DMS53 treated with DMSO at 0.1 percent for 48 hours (cell line): ENCODE measurements around the gene LRTM1.

Source experiments
- DNase-seq: peaks from one replicate; lab custom pipeline; 2025; ENCODE audit not compliant: unreplicated experiment; lab: John Stamatoyannopoulos, UW

Gene LRTM1

DNA sequence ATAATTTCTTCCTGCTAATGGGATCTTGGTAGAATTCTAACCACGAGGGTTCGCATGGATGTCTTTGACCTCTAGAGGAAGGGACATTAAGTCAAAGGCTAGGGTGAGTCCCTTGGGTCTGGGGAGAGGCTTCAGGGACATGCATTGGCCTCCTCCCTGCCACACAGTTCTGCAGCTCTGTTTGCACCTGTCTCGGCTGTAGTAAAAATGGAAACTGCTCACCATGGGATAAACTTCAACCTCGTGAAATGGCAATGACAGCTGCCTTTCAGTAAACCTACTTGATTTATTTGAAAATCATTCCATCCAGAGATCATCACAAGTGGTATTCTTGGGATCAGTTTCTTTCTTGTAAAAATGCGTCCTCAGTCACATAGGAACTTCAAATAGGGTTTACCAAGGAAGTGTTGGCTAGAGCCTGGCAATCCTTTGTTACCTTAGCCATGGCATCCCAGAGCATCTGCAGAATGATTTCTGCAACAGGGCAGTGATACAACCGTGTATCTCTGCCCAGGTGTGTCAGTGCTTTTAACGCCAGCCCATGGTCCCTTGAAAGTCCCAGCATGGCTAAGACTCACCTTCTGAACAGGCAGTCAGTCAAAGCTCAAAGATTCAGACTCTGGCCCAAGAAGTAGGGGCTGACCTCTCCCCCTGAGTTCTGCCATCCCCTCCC, 14.0 kb upstream of the LRTM1 start:
- no peak for DNase-seq

DNA sequence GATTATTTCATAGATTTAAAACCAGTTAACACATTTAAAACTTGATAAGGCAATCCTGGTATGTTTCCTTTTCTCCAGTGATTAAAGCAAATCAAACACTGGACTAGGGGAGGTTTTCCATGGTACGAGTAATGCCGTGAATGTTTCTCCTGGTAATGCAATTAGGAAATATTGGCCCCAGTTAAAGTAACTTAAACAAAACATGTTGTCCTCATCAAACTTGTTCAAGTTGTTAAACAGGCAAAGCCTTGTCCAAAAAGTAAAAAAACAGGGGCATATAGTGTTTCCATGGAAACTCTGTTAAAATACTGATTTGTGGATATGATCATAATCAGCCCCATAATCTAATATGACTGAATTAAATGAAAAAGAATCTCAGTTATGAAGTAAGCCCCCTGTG, 13.1 kb upstream of the LRTM1 start:
- no peak for DNase-seq

DNA sequence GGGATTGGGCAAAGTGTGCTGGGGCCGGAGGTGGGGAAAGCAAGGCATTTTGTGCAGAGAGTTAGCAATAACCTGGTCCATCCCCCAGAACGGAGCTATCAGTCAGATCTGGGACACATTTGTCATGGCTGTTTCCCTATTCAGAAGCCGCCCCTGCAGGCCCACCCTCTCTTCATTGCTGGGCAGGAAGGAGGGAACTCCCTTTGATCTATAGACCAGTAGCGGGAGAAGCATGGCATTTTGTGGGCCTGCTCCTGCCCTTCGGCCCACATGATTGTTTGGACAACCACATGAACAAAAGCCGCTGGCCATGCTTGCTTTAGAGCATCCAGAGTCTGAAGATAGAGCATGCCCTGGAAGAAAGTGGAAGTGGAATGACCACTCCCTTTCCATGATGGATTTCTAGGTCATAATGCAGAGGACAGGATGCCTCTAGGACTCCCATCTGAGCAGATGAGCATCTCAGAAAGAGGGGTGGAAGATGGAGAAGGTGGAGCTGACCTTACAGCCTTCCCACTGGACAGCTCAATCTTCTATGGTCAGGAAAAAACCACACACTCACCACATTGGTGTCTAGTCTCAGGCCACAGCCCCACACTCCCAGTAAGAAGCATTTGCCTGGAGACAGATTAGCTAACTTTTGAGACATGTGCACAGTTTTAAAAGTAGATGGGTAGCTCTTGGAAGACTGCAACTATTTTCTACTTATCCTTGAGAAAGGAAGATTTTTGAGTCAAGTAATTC, 11.9 kb upstream of the LRTM1 start:
- DNase-seq: no peak

DNA sequence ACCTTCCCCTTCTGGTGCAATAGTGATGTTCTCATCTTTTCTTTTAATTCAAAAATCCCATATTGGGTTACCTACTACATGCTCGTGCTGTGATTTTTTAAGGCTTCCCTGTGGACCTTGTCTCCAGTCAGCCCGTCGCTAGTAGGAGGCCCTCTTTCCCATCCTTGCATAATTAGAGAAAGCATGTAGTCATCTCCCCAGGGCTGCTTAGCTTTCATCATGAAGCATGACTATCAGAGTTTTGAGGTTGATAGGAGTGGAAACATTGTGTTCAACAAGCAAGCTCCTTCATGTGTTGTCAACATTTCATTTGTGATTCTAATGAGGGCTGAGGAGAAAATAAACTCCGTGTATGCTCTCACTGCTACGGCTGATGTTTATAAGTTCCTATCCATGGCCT, 8.7 kb upstream of the LRTM1 start:
- no peak for DNase-seq

GRCh38 chr3:54935869-54936268, 8.0 kb upstream of the LRTM1 start:
- no peak for DNase-seq

DNA sequence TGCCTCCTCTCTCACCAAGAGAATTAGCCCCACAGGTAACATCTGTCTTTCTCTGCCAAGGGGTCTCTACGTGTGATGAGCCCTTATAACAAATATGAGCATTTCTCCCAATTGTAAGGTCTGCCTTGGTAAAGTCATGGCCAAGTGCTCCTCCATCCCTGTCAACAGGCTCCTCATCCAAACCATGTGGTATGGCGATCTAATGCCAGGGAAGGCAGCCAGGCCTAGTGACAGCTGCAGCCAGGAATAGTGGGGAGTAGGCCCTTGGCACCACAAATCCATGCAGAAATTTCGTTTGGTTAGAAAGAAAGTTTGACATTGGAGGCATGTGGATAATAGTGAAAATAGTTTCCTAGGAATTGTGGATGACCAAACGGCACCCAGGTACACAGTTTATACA, 4.7 kb upstream of the LRTM1 start:
- DNase-seq: no peak

DNA sequence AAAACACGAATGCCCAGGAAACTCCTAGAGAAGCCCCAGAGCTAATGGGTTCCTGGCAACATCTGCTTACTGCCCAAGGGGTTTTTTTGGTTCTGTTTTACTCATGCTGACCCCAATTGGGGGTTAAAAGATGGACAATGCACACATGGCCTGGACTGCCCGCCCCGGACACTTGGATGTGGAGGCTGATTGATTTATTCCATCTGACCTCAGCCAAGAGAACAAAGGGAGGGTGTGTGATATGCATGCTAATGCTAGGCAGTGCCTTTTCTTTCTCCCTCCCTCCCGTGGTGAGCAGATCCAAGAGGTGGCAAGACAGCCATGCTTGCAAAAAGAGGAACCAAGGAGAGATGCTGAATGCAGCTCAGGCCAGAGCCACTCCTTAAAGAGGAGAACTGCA, 3.3 kb upstream of the LRTM1 start:
- no peak for DNase-seq

- DNase-seq: no peak
Observed at GRCh38 chr3:54918516-54918915, 9.3 kb downstream of the LRTM1 start.

- DNase-seq: no peak
Observed at GRCh38 chr3:54917862-54918261, 10.0 kb downstream of the LRTM1 start.

DNA sequence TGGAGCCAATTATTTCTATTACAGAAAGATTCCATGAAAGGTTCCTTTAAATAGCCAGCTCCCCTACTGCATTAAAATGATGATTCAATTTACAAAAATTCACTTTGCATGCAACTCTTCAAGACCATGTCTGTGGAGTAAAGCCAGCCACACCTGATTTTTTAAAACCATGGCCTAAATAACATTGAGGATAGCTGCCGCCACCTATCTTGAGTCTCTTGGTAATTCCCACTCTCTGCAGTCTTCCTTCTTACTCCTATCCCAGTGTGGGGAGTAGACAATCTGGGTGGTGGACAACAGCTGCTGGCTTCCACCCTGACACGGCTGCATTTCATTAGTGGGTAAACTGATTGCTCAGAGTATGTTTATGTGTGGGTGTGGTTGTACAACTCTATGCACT, 10.7 kb downstream of the LRTM1 start:
- no peak for DNase-seq

GRCh38 chr3:54916732-54917131, 11.1 kb downstream of the LRTM1 start:
- no peak for DNase-seq

GRCh38 chr3:54915976-54916375, 11.9 kb downstream of the LRTM1 start:
- no peak for DNase-seq

DNA sequence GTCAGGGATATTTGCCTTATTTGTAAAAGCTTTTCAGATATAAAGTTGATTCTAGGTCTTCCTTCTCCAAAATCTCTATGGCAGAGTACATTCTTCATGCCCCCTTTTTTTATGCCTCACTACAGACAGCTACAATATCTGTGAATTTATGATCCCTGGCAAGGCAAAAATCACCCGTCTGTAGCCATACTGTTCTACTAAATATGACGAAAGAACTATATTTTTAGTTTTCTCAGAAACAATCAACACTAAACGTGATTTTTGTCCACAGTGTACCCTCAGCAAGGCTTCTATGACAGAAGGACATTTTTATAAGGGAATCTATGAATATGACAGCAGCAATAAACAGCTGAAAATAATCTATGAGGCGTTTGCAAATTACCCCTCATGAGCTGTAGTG, 12.7 kb downstream of the LRTM1 start:
- no peak for DNase-seq

- DNase-seq: no peak
Observed at GRCh38 chr3:54914180-54914579, 13.7 kb downstream of the LRTM1 start.

GRCh38 chr3:54909191-54909590, 18.7 kb downstream of the LRTM1 start:
- DNase-seq: no peak

DNA sequence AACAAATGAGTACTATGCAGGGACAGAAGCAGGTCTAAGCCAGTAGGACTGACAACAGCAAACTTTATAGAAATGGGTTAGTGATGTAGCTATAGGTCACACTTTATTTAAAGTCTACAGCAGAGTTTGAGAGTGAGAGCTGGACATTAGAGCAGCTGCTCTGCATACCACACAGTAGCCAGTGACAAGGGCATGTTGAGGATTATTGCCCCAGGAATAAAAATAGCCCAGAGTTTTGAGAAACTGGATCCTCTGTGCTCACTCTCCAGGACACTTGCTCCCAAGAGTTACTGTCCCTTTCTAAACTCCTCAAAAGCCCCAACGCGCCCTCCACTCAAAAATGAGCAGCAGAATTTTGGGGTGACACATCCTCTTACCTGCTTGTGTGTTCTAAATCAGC, 21.1 kb downstream of the LRTM1 start:
- DNase-seq: no peak

DNA sequence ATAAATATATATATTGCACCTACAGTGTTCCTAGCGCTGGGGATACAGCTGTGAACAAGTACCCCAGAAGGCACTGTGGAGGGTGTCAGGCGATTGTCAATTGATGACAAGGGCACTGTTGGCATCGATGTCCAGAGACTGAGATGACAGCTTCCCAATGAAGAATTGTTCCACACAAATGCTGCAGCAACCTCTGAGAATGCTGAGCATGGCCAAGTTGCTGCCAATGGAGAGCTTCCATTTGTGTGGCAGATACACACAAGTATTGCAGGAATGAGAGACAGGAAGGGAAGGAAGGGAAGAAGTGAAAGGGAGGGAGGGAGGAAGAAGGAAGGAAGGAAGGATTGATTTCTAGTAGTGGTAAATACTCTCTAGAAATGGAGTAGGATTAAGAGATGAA, 21.9 kb downstream of the LRTM1 start:
- no peak for DNase-seq

GRCh38 chr3:54905261-54905888, 22.5 kb downstream of the LRTM1 start:
- no peak for DNase-seq

- DNase-seq: no peak
Observed at GRCh38 chr3:54901906-54902685, 25.8 kb downstream of the LRTM1 start.

DNA sequence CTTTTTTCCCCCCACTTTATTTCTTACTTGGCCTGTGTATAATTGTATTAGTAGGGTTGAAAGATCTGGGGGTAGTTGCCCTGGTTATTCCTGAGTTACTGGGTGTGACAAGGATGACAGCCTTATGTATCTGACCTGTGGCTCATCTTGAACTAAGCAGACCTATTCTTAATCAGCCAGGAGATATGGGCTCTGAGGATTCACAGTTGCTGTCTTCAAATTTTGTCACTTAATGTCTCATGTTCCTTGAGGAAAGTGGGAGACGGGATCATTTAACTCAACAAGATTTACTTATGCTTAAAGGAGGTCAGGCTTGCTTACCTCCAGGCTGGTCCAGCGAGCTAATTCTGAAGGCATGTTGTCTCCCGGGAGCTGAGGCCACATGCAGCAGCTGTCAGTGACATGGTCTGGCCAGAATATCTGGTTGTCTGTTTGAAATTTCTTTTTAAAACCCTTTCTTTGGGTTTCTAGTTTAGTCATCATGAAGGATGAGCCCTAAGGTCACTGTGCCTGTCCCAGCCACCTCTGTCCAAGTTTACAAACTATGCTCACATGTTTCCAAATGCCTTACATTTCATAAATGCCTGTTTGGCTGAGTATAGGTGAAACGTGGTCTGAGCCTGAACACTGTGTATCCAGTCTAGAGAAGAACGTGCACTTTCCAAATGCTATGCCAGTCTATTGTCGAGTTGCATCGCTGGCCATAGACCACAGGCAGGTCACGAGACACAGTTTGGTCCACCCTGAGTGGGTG, 26.8 kb downstream of the LRTM1 start:
- DNase-seq: no peak

DNA sequence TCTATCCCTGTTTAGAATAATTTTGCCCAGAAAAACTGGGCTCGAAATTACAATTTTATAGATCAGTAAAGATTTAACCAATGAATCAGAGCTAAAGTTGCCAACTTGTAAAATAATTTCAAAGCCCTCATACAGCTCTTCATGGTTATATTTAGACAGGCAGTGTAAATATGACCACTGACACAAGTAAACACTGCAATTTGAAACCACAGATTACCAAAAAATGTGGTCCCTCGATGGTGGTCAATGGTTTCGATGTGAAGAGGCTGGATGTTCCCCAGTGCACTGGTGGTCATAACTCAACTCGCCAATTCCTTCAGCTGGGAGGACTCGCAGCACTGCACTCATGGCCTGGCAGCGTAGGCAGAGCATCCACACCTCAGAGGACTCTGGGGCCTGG, 28.6 kb downstream of the LRTM1 start:
- DNase-seq: no peak
